Activated CD4-positive, alpha-beta T cell treated with anti-CD3 and anti-CD28 coated beads, Interleukin-2, amount 10 ng/mL, durations not matched to agents 24 days and 14 days (primary cell): ENCODE results near the gene EVI2B. TPM values are rescaled to one million over a fixed set of nuclear protein-coding genes. Genes with fewer than 3 reads are reported as not detected.
"Not testable (repeated sequence)": the region's sequence is repeated elsewhere in the genome, so short reads cannot be mapped to it uniquely, and the experiment has no call there.

Experiments
- DNase-seq: peaks from one replicate; pipeline ENCODE4 v3.0.0; 2022
- H3K27ac Mint-ChIP-seq: one replicate; pipeline ENCODE4 v1.8.0; 2022; ENCODE audit warnings: mild to moderate bottlenecking, mixed read lengths
- H3K27me3 Mint-ChIP-seq: one replicate; pipeline ENCODE4 v1.8.0; 2022; ENCODE audit warnings: mixed read lengths
- H3K36me3 Mint-ChIP-seq: one replicate; pipeline ENCODE4 v1.8.0; 2022; ENCODE audit warnings: low read depth, mild to moderate bottlenecking, mixed read lengths
- H3K4me1 Mint-ChIP-seq: one replicate; pipeline ENCODE4 v1.8.0; 2021; ENCODE audit warnings: mixed read lengths
- H3K4me3 Mint-ChIP-seq: one replicate; pipeline ENCODE4 v1.8.0; 2022; ENCODE audit warnings: mild to moderate bottlenecking, moderate library complexity, mixed read lengths
- H3K9me3 Mint-ChIP-seq: one replicate; pipeline ENCODE4 v1.8.0; 2021; ENCODE audit warnings: mixed read lengths
- intact Hi-C: fragments of 100-400 bp; cut with micrococcal nuclease; formaldehyde crosslinking; loops from one replicate; pipeline ENCODE4 v1.15.1; 2023
- total RNA-seq: library from RNA; stranded (reverse); gene quantifications from 2 replicates; pipeline ENCODE4 v1.2.3, GENCODE V29; 2022

Gene EVI2B, protein sequence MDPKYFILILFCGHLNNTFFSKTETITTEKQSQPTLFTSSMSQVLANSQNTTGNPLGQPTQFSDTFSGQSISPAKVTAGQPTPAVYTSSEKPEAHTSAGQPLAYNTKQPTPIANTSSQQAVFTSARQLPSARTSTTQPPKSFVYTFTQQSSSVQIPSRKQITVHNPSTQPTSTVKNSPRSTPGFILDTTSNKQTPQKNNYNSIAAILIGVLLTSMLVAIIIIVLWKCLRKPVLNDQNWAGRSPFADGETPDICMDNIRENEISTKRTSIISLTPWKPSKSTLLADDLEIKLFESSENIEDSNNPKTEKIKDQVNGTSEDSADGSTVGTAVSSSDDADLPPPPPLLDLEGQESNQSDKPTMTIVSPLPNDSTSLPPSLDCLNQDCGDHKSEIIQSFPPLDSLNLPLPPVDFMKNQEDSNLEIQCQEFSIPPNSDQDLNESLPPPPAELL
- total RNA-seq: 16.6 and 18.7 TPM in 2 replicates

DNA sequence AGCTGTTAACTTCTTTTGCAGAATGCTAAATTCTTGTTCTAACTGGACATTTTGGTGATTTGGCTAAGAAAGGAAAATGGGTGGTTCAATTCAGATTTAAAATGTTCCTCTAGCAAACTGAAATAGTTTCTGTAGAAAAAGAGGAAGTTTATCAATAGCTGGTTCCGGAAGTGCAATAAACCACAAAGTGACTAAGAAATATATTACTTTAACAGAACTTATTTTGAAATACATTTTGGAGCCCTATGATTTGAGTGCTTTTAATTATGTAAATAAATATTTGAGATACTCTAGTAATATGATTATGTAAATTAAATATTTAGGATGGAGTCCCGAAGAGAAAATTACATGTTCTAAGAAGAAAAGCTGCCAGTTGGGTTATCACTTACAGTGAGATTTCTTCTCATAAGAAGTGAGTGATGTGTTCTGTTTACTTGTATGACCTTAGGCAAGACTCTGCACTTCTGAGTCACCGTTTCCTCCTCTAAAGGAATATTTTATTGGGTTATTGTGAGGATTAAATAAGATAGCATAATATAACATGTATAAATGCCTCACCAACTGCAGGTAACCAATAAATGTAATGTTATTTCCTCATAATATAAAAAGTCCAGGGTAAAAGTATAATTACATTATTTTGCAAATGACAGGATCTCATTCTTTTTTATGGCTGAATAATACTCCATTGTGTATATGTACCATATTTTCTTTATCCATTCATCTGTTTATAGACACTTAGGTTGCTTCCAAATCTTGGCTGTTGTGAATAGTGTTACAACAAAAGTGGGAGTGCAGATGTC is at the start of gene EVI2B:
TSS of gene EVI2B (minus strand) at position 73 of the 800 bp plus-strand sequence. CDS start 8,445 bp downstream, outside the sequence.
- peaks cover 44% of the 10 kb centered on the region for H3K4me1 Mint-ChIP-seq
- peak within 1 kb of the TSS; percentile 97 for H3K27ac Mint-ChIP-seq
- intact Hi-C loops: loop anchor here (5.0 to 10.0 kb wide), 3 partner anchors 178 to 489 kb away; partner anchors contain the start of gene CRLF3
- H3K4me3 Mint-ChIP-seq: peak within 1 kb of the TSS; percentile 93
- no peaks in the 10 kb centered on the region for H3K27me3 Mint-ChIP-seq
- H3K9me3 Mint-ChIP-seq: no peaks in the 10 kb centered on the region
- peaks cover 25% of the 10 kb centered on the region for H3K36me3 Mint-ChIP-seq
- DNase-seq: peak; percentile 71

DNA sequence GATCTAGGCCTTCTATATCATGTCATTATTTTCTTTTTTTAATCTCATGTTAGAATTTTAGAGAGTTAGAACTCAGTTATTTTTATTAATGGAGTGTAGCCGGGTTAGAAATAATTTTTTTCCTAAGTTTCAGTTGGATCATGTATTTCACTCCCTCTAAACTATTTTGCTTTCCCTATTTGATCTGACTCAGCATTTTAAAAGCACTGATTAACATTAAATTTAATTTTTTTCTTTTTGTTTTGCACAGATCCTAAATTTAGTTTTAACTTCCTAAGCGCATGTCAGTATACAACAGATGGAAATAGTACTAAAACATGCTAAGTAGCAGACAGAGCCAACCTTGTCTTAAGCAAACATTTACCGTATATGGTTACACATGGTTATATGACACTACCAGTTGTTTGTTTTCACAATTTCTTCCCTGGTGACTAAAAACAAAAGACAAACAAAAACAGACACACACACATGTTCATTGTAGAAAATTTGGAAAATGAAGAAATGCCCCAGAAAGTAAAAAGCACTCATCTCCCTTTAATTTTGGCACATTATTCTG is 44.1 kb upstream of the EVI2B start:
- H3K4me3 Mint-ChIP-seq: no peak overlapping the region
- H3K27ac Mint-ChIP-seq: no peak overlapping the region
- no peak for DNase-seq
- no peaks in the 10 kb centered on the region for H3K9me3 Mint-ChIP-seq
- no peaks in the 10 kb centered on the region for H3K27me3 Mint-ChIP-seq
- intact Hi-C loops: no loop called here
- peaks cover 28% of the 10 kb centered on the region for H3K36me3 Mint-ChIP-seq
- H3K4me1 Mint-ChIP-seq: no peaks in the 10 kb centered on the region

DNA sequence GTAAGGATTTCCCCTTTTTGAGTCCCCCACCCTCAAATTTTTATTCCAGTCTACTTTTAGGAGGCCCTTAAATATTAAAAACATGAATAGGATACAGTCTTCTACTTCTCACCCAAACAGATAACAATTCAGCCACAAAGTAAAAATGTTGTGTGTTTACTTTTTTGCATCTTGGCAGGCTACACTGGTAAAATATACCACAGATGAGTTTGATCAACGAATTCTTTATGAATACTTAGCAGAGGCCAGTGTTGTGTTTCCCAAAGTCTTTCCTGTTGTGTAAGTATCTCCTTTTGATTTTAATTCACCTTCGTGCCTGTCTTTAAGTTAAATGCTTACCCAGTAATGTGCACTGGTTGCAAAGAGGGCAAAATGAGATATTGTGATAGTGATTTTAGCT is 43.2 kb upstream of the EVI2B start:
- Mint-ChIP-seq H3K4me3 (no peak overlapping the region), H3K9me3 (no peaks in the 10 kb centered on the region), H3K27me3 (no peaks in the 10 kb centered on the region), H3K36me3 (peaks cover 30% of the 10 kb centered on the region), H3K27ac (no peak overlapping the region), H3K4me1 (no peaks in the 10 kb centered on the region)
- intact Hi-C loops: no loop called here
- DNase-seq: no peak

DNA sequence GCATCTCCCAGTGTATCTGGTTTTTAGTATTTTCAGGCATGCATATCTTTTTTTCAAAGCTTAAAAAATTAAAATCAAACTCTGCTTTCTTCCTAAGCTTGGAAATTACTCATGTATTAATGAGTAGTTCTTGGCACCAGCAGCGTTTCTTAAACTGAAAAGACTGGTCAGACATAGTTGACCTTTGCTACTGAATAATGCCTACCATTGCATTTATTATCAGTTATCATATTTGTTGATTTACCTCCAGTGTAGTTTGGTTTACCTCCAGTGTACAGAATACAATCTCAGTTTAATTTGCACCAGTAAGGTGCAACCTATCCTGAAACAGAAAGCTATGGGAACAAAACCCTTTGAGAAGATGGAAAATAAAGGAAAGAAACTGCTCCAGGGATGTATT is 42.1 kb upstream of the EVI2B start:
- Mint-ChIP-seq H3K36me3 (peaks cover 26% of the 10 kb centered on the region), H3K9me3 (no peaks in the 10 kb centered on the region), H3K4me1 (no peaks in the 10 kb centered on the region), H3K27ac (no peak overlapping the region), H3K27me3 (no peaks in the 10 kb centered on the region), H3K4me3 (no peak overlapping the region)
- no peak for DNase-seq
- intact Hi-C loops: no loop called here

DNA sequence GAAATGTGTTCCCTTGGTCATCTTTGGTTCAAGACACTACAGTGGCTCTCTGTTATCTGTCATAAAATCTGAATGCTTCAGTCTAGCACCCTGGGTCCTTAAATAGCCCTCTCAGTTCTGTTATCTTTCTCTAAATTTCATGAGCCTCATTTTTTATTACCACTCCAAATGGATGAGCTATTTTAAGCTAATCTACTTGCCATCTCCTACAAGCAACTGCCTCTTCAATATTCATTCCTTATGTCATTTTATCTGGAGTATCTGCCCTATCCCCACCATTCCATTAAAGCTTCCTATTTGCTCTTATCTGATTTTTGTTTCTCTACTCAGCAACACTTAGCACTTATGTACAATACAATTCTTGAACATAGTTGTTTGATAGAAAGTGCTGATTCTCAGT is 35.6 kb upstream of the EVI2B start:
- H3K4me1 Mint-ChIP-seq: no peaks in the 10 kb centered on the region
- intact Hi-C loops: no loop called here
- H3K27ac Mint-ChIP-seq: no peak overlapping the region
- no peaks in the 10 kb centered on the region for H3K9me3 Mint-ChIP-seq
- no peaks in the 10 kb centered on the region for H3K27me3 Mint-ChIP-seq
- H3K36me3 Mint-ChIP-seq: peaks cover 24% of the 10 kb centered on the region
- no peak overlapping the region for H3K4me3 Mint-ChIP-seq
- DNase-seq: no peak

DNA sequence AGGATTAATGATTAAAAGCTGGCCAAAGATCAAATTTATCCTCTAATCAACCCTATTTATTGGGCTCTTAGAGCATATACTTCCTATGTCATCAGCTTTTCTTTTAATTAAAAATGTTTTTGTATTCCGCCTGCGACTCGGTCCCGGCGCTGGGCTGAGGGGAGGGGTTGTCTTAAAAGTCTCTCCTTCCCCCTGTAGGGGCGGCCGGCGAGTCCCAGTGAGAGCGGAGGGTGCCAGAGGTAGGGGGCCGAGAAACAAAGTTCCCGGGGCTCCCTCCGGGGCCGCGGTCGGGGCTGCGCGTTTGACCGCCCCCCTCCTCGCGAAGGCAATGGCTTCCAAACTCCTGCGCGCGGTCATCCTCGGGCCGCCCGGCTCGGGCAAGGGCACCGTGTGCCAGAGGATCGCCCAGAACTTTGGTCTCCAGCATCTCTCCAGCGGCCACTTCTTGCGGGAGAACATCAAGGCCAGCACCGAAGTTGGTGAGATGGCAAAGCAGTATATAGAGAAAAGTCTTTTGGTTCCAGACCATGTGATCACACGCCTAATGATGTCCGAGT is 31.4 kb upstream of the EVI2B start:
- intact Hi-C loops, H3K27me3 Mint-ChIP-seq, H3K9me3 Mint-ChIP-seq, H3K4me1 Mint-ChIP-seq, DNase-seq, H3K27ac Mint-ChIP-seq, H3K4me3 Mint-ChIP-seq: not testable (repeated sequence)
- H3K36me3 Mint-ChIP-seq: peaks cover 16% of the 10 kb centered on the region

DNA sequence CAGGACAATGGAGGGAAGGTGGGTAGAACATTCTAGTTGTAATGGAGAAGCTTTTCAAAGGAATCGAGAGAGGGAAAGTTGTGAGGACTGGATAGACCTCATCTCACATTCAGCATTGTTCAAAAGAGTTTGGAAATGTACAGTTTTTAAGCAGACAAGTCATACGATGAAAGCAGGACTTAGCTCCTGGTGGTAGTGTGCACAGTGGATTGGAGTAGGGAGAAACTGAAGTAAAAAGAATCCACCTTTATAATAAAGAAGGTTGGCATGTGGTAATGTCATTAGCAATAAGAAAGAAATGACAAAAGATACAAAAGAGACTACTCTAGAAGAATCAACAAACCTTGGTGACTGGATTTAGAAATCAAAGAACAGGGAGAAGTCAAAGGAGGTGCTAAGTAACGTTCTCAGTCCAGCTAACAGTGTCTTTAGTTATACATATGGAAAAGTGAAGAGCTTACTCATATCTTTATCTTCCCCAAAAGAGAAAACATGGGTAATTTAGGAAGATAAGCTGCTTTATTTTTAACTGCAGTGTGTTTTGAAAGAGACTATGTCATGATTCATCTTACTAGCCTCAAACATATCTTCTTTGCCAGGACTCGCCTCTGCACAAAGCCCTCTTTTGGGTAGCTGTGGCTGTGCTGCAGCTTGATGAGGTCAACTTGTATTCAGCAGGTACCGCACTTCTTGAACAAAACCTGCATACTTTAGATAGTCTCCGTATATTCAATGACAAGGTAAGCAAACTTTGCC is 26.2 kb upstream of the EVI2B start:
- Mint-ChIP-seq H3K27me3 (no peaks in the 10 kb centered on the region), H3K4me1 (no peaks in the 10 kb centered on the region), H3K36me3 (peaks cover 13% of the 10 kb centered on the region), H3K4me3 (no peak overlapping the region), H3K9me3 (no peaks in the 10 kb centered on the region), H3K27ac (no peak overlapping the region)
- no peak for DNase-seq
- intact Hi-C loops: no loop called here

DNA sequence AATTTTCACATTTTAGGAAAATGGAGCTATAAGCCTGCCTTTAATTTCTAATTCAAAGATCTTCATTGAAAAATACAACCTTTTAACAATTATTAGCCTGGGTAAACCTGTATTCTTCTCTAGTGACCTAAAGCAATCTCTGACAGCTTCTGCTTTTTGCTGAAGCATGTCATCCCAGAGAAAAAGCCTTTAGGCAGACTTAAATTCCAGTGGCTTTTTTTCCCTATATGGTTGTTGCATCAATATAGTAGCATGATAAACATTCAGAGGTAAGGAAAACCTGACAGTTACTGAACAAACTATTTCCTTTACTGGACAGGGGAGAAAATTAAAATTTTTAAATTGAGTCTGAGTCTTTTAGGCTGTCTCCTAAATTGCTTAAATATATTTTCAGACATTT is 15.4 kb upstream of the EVI2B start:
- intact Hi-C loops: no loop called here
- no peak overlapping the region for H3K27ac Mint-ChIP-seq
- peaks cover 28% of the 10 kb centered on the region for H3K36me3 Mint-ChIP-seq
- H3K9me3 Mint-ChIP-seq: no peaks in the 10 kb centered on the region
- H3K4me1 Mint-ChIP-seq: peaks cover 21% of the 10 kb centered on the region
- no peak for DNase-seq
- H3K27me3 Mint-ChIP-seq: no peaks in the 10 kb centered on the region
- H3K4me3 Mint-ChIP-seq: no peak overlapping the region

DNA sequence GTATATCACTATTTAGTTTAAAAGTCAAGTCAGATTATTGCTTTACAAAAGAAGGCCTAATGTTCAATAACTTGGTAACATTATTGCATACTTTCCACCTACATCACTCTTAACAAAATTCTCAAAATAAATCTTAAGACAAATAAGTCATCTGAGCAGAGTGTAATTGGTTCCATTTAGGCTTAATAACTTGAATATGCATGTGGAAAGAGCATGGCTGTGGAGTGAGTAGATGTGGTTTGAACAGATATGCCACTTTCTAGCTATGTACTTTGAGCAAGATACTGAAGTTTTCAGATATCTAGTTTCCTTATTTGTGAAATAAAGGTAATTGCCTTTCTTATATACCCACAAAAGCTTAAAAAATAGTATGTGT is 14.3 kb upstream of the EVI2B start:
- Mint-ChIP-seq H3K27ac (peak overlapping the region; percentile 9), H3K4me1 (peaks cover 24% of the 10 kb centered on the region), H3K4me3 (peak overlapping the region; percentile 7), H3K36me3 (peaks cover 28% of the 10 kb centered on the region), H3K9me3 (no peaks in the 10 kb centered on the region), H3K27me3 (no peaks in the 10 kb centered on the region)
- no peak for DNase-seq
- intact Hi-C loops: no loop called here

DNA sequence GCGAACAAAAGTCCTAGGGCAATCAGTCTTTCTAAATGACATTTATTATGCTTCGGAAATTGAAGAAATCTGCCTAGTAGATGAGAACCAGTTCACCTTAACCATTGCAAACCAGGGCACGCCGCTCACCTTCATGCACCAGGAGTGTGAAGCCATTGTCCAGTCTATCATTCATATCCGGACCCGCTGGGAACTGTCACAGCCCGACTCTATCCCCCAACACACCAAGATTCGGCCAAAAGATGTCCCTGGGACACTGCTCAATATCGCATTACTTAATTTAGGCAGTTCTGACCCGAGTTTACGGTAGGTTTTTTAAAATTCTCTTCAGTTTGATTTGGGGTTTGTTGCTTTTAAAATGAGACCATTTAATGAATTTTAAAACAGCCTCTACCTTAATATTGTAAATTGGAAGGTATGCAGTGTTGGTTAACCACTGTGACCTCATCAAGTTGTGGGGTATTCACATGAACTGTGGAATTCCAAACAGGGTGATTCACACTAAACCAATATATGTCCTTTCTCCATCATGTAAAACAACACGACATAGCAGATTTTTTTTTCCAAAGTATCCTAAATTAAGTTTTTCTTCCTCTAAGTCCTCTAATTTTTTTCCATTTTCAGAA is 13.8 kb upstream of the EVI2B start:
- Mint-ChIP-seq H3K4me1 (peaks cover 26% of the 10 kb centered on the region), H3K27me3 (no peaks in the 10 kb centered on the region), H3K27ac (peak overlapping the region; percentile 9), H3K9me3 (no peaks in the 10 kb centered on the region), H3K4me3 (peak overlapping the region; percentile 7), H3K36me3 (peaks cover 28% of the 10 kb centered on the region)
- intact Hi-C loops: no loop called here
- DNase-seq: peak; percentile 45

DNA sequence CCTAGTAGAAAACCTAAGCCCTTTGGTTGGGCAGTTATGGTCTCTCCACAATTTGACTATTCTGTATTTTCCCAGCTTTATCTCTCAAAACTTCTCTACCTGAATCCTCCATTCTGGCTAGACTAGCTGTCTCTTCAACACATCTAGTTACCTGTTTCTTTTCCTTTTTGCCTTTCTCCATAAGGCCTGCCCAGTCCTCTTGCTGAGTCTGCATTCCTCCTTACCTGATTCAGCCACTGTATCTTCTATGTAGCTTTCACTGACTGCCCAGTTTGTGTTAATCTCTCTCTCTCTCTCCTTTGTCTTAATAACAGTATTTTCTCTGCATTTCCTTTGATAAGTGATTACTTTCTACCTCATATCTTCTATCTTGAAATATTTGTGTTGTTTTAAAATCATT is 9.7 kb upstream of the EVI2B start:
- H3K36me3 Mint-ChIP-seq: peaks cover 33% of the 10 kb centered on the region
- peaks cover 25% of the 10 kb centered on the region for H3K4me1 Mint-ChIP-seq
- H3K27me3 Mint-ChIP-seq: no peaks in the 10 kb centered on the region
- DNase-seq: no peak
- H3K4me3 Mint-ChIP-seq: no peak overlapping the region
- intact Hi-C loops: no loop called here
- H3K9me3 Mint-ChIP-seq: no peaks in the 10 kb centered on the region
- H3K27ac Mint-ChIP-seq: peak overlapping the region; percentile 21

DNA sequence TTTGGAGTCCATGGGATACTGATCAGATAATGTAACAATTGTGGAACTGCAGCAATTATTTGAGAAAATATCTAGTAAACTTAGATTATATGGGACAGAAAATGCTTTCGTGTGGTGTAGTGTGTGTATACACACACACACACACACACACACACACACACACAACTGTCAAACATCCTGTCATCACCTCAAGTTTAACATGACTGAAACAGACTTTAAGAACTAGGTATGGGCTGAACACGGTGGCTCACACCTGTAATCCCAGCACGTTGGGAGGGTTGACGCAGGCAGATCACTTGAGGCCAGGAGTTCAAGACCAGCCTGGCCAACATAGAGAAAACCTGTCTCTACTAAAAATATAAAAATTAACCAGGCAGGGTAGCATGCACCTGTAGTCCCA is 8.1 kb upstream of the EVI2B start:
- intact Hi-C loops: loop anchor here (1.0 to 2.0 kb wide), 3 partner anchors 14 to 167 kb away; no protein-coding TSS in a partner anchor
- Mint-ChIP-seq H3K36me3 (peaks cover 31% of the 10 kb centered on the region), H3K9me3 (no peaks in the 10 kb centered on the region), H3K4me3 (peak overlapping the region; percentile 89), H3K4me1 (peaks cover 25% of the 10 kb centered on the region), H3K27ac (peak overlapping the region; percentile 97), H3K27me3 (no peaks in the 10 kb centered on the region)
- DNase-seq: peak; percentile 76

DNA sequence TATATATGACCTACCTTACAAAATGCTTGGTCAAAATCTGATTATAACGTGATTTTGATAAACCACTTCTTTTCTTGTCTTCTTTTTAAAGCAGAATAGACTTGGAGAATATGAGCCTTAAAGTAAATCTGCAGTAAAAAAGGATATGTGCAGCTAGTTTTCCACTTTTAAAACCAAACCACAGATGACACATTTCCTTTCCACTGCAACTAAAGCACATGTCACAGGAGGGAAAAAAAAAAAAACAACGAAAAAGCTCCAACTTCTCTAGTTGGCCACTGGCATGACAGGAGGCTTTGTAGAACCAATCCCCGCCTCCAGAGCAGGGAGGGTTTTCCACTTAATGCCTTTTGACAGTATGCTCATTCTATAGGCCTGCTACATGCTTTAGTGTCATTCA is 7.6 kb upstream of the EVI2B start, which contains the start of gene EVI2A:
TSS of gene EVI2A (minus strand) at position 142 of the 400 bp plus-strand sequence. CDS start 2,609 bp downstream, outside the sequence.
- no peaks in the 10 kb centered on the region for H3K27me3 Mint-ChIP-seq
- peak within 1 kb of the TSS; percentile 89 for H3K4me3 Mint-ChIP-seq
- H3K4me1 Mint-ChIP-seq: peaks cover 26% of the 10 kb centered on the region
- H3K27ac Mint-ChIP-seq: peak within 1 kb of the TSS; percentile 97
- DNase-seq: peak; percentile 94
- peaks cover 29% of the 10 kb centered on the region for H3K36me3 Mint-ChIP-seq
- no peaks in the 10 kb centered on the region for H3K9me3 Mint-ChIP-seq
- intact Hi-C loops: loop anchor here (1.0 to 2.0 kb wide), 3 partner anchors 13 to 167 kb away; no protein-coding TSS in a partner anchor
